Neuronal stem cell (in vitro differentiated cells): ENCODE results near the gene SLC25A46.
"Not testable (repeated sequence)": the region's sequence is repeated elsewhere in the genome, so short reads cannot be mapped to it uniquely, and the experiment has no call there.

Experiments
- DNase-seq: peaks from one replicate; pipeline ENCODE4 v3.0.0-alpha.2; 2013; ENCODE audit warnings: low spot score
- H2AFZ ChIP-seq: one replicate; pipeline ENCODE4 v1.6.1; 2013; ENCODE audit warnings: mild to moderate bottlenecking, low read length, inconsistent platforms
- H2AK5ac ChIP-seq: 2 replicates; pipeline ENCODE4 v1.6.1; 2013; ENCODE audit warnings: low read depth, mild to moderate bottlenecking, inconsistent platforms, low read length, moderate library complexity, mixed read lengths
- H2BK120ac ChIP-seq: 2 replicates; pipeline ENCODE4 v1.6.1; 2013; ENCODE audit warnings: low read depth, mild to moderate bottlenecking, inconsistent platforms, low read length, moderate library complexity, mixed read lengths
- H2BK12ac ChIP-seq: one replicate; pipeline ENCODE4 v1.6.1; 2013; ENCODE audit warnings: low read length, inconsistent platforms
- H2BK15ac ChIP-seq: 2 replicates; pipeline ENCODE4 v1.6.1; 2013; ENCODE audit warnings: mild to moderate bottlenecking, low read length, inconsistent platforms, mixed read lengths
- H2BK5ac ChIP-seq: one replicate; pipeline ENCODE4 v1.6.1; 2013; ENCODE audit warnings: inconsistent platforms, mild to moderate bottlenecking, low read length, moderate library complexity
- H3K14ac ChIP-seq: one replicate; pipeline ENCODE4 v1.6.1; 2013; ENCODE audit warnings: low read length, inconsistent platforms
- H3K18ac ChIP-seq: 2 replicates; pipeline ENCODE4 v1.6.1; 2013; ENCODE audit warnings: low read length, inconsistent platforms
- H3K23ac ChIP-seq: 2 replicates; pipeline ENCODE4 v1.6.1; 2013; ENCODE audit warnings: low read depth, mild to moderate bottlenecking, mixed read lengths, low read length, inconsistent platforms; ENCODE audit not compliant: poor library complexity
- H3K27ac ChIP-seq: replicated peaks from 3 replicates; pipeline ENCODE4 v1.5.1; 2013; ENCODE audit warnings: low read length, inconsistent platforms
- H3K27me3 ChIP-seq, 3 experiments: 2 replicates each; pipeline ENCODE4 v1.6.1; 2013; ENCODE audit warnings: low read length in 3 of 3, mild to moderate bottlenecking in 2 of 3, inconsistent platforms in 1 of 3, low read depth in 1 of 3, mixed read lengths in 1 of 3, moderate library complexity in 1 of 3; ENCODE audit not compliant: control insufficient read depth in 3 of 3, insufficient read depth in 3 of 3
- H3K36me3 ChIP-seq, 2 donors: replicated peaks in 1 of 2; 2 replicates each; pipeline ENCODE4 v1.6.1; 2013; ENCODE audit warnings: low read length in 2 of 2; ENCODE audit not compliant: control insufficient read depth in 2 of 2, insufficient read depth in 2 of 2
- H3K4ac ChIP-seq: 2 replicates; pipeline ENCODE4 v1.6.1; 2013; ENCODE audit warnings: inconsistent platforms, mild to moderate bottlenecking, low read length, moderate library complexity
- H3K4me1 ChIP-seq, 2 donors: 1 replicate in 1 of 2; 2 replicates in 1 of 2; pipeline ENCODE4 v1.6.1; 2013; ENCODE audit warnings: low read length in 2 of 2, low read depth in 1 of 2; ENCODE audit not compliant: control insufficient read depth in 2 of 2, insufficient read depth in 1 of 2
- H3K4me2 ChIP-seq: one replicate; pipeline ENCODE4 v1.6.1; 2013; ENCODE audit warnings: mild to moderate bottlenecking, low read length, inconsistent platforms; ENCODE audit not compliant: insufficient read depth, poor library complexity, severe bottlenecking
- H3K4me3 ChIP-seq, 2 donors: 2 replicates each; pipeline ENCODE4 v1.5.1; 2013; ENCODE audit warnings: low read length in 2 of 2, mild to moderate bottlenecking in 2 of 2, inconsistent platforms in 1 of 2, moderate library complexity in 1 of 2
- H3K79me1 ChIP-seq: one replicate; pipeline ENCODE4 v1.6.1; 2013; ENCODE audit warnings: low read depth, mild to moderate bottlenecking, inconsistent platforms, low read length, moderate library complexity
- H3K9ac ChIP-seq: one replicate; pipeline ENCODE4 v1.6.1; 2013; ENCODE audit warnings: mild to moderate bottlenecking, low read depth, low read length, inconsistent platforms; ENCODE audit not compliant: poor library complexity
- H3K9me3 ChIP-seq, 2 donors: replicated peaks in 1 of 2; 2 replicates each; pipeline versions ENCODE3 to v1.6.1; 2013; ENCODE audit warnings: low read length in 2 of 2, mild to moderate bottlenecking in 2 of 2, inconsistent platforms in 1 of 2, low read depth in 1 of 2, mixed read lengths in 1 of 2, moderate library complexity in 1 of 2; ENCODE audit not compliant: control insufficient read depth in 2 of 2, insufficient read depth in 1 of 2
- H4K8ac ChIP-seq: one replicate; pipeline ENCODE4 v1.6.1; 2013; ENCODE audit warnings: low read depth, mild to moderate bottlenecking, inconsistent platforms, low read length, moderate library complexity
- H4K91ac ChIP-seq: one replicate; pipeline ENCODE4 v1.6.1; 2013; ENCODE audit warnings: low read length, low read depth, mild to moderate bottlenecking, inconsistent platforms; ENCODE audit not compliant: poor library complexity
- WGBS, 2 donors: extraction: QIAGEN DNeasy Blood & Tissue Kit; methylation state at CpG; one replicate each; pipeline ENCODE4 v1.1.7; 2013; ENCODE audit warnings: missing lambda C conversion rate in 2 of 2, mixed read lengths in 1 of 2; ENCODE audit not compliant: insufficient read length in 2 of 2, insufficient replicate concordance in 1 of 2; ENCODE audit errors: extremely low coverage in 2 of 2; 5-methylcytosine and 5-hydroxymethylcytosine counted together

The SLC25A46 gene

DNA sequence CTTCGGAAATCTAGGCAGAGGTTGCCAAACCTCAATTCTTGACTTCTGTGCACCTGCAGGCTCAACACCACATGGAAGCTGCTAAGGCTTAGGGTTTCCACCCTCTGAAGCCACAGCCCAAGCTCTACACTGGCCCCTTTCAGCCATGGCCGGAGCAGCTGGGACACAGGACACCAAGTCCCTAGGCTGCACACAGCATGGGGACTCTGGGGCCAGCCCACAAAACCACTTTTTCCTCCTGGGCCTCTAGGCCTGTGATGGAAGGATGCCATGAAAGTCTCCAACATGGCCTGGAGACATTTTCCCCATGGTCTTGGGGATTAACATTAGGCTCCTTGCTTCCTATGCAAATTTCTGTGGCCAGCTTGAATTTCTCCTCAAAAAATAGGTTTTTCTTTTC lies 7.3 kb upstream of the SLC25A46 start:
- H3K23ac ChIP-seq, H3K36me3 ChIP-seq, H3K4me3 ChIP-seq, H3K79me1 ChIP-seq, H2BK120ac ChIP-seq, H3K4me2 ChIP-seq, H2AFZ ChIP-seq, H2BK15ac ChIP-seq, H3K27me3 ChIP-seq, H2AK5ac ChIP-seq, H3K9ac ChIP-seq, H3K14ac ChIP-seq, H3K4me1 ChIP-seq, H4K8ac ChIP-seq, DNase-seq, H3K27ac ChIP-seq, H2BK5ac ChIP-seq, H4K91ac ChIP-seq, H3K9me3 ChIP-seq, H2BK12ac ChIP-seq, H3K4ac ChIP-seq, H3K18ac ChIP-seq: not testable (repeated sequence)
- WGBS, 2 donors = no CpG with 5 or more reads among the region's 2 CpGs

DNA sequence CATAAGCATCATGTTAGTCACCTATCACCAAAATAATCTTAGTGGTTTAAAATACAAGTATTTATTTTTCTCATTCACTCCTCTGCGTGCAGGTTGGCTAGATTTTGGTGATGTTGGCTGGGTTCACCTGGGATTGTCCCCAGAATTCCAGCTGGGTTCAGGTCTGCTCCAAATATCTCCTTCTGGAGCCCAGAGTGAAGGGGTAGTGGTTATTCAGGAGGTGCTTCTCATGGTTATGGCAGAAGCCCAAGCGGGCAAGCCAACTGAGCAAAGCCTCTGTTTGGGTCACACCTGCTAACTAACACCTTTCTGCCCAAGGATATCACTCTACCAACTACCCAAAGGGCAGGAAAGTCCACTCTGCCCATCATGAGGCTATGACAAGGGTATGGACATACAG lies 4.7 kb upstream of the SLC25A46 start:
- no peak overlapping the region for H2BK5ac ChIP-seq
- no peak overlapping the region for H2AFZ ChIP-seq
- H4K8ac ChIP-seq = no peak overlapping the region
- H3K14ac ChIP-seq = no peak overlapping the region
- no peak overlapping the region for H3K9ac ChIP-seq
- no peak for DNase-seq
- H3K79me1 ChIP-seq = peaks cover 1% of the 10 kb centered on the region
- H3K18ac ChIP-seq = no peak overlapping the region
- no peaks in the 10 kb centered on the region for H3K36me3 ChIP-seq
- H2BK12ac ChIP-seq = no peak overlapping the region
- H4K91ac ChIP-seq = no peak overlapping the region
- H3K4me2 ChIP-seq = no peak overlapping the region
- WGBS, 2 donors = no CpG with 5 or more reads among the region's 2 CpGs
- H3K9me3 ChIP-seq = no peaks in the 10 kb centered on the region
- H3K23ac ChIP-seq = no peak overlapping the region
- H3K4me3 ChIP-seq = no peak overlapping the region
- H3K27me3 ChIP-seq = no peaks in the 10 kb centered on the region
- no peak overlapping the region for H2BK15ac ChIP-seq
- peaks cover 2 to 6% of the 10 kb centered on the region in 2 donors for H3K4me1 ChIP-seq
- H2BK120ac ChIP-seq = no peak overlapping the region
- H3K27ac ChIP-seq = no peak overlapping the region
- H2AK5ac ChIP-seq = no peak overlapping the region
- H3K4ac ChIP-seq = no peak overlapping the region

DNA sequence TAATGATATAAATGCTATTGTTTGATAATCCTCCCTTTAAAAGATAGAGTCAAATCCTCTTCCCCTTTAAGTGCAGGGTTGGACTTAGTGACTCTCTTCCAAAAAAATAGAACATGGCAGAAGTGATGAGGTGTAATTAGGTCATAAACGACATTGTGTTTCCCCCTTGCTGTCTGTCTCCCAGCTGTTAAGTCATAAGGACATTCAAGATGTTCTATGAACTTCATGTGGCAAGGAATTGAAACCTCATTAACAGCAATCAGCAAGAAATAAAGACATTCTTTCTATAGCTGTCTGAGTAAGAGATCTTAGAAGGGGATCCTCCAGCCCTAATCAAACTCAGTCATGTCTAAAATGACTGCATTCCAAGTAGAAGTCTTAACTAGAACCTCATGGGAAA lies 3.3 kb upstream of the SLC25A46 start:
- H2BK120ac ChIP-seq = no peak overlapping the region
- no peak overlapping the region for H3K27ac ChIP-seq
- no CpG with 5 or more reads among the region's 1 CpG for WGBS, 2 donors
- no peak overlapping the region for H3K4me2 ChIP-seq
- no peak overlapping the region for H3K4me3 ChIP-seq
- H3K4ac ChIP-seq = no peak overlapping the region
- H2AFZ ChIP-seq = no peak overlapping the region
- H2AK5ac ChIP-seq = no peak overlapping the region
- no peak overlapping the region for H2BK5ac ChIP-seq
- H3K9ac ChIP-seq = no peak overlapping the region
- H2BK12ac ChIP-seq = no peak overlapping the region
- no peak overlapping the region for H3K18ac ChIP-seq
- H3K14ac ChIP-seq = no peak overlapping the region
- no peak overlapping the region for H3K23ac ChIP-seq
- no peak overlapping the region for H4K8ac ChIP-seq
- no peak overlapping the region for H4K91ac ChIP-seq
- H3K79me1 ChIP-seq = peaks cover 3% of the 10 kb centered on the region
- peaks cover 2 to 6% of the 10 kb centered on the region in 2 donors for H3K4me1 ChIP-seq
- DNase-seq = no peak
- H3K27me3 ChIP-seq = no peaks in the 10 kb centered on the region
- H2BK15ac ChIP-seq = no peak overlapping the region
- no peaks in the 10 kb centered on the region for H3K36me3 ChIP-seq
- no peaks in the 10 kb centered on the region for H3K9me3 ChIP-seq

DNA sequence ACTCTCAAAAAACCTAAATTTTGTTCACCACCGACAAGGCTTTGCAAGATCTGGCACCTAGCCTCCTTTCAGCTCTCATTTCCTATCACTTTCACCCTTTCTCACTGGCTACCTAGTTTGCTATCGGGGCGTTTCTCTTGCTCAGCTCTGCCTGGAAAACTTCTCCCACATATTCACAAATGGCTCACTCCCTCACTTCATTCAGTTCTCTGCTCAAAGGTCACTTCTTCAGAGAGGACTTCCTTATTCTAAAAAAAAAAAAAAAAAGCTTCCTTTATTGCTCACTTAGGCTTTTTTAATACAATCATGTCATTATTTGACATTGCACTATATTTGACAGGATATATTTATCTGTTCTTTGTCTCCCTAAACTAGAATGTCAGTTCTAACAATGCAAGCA lies 2.1 kb upstream of the SLC25A46 start:
- H2BK15ac ChIP-seq = no peak overlapping the region
- peaks cover 3% of the 10 kb centered on the region for H3K79me1 ChIP-seq
- no CpG with 5 or more reads among the region's 3 CpGs for WGBS, 2 donors
- H4K8ac ChIP-seq = no peak overlapping the region
- no peak overlapping the region for H3K4me2 ChIP-seq
- H3K23ac ChIP-seq = no peak overlapping the region
- no peak overlapping the region for H2BK5ac ChIP-seq
- no peak overlapping the region for H2BK12ac ChIP-seq
- H2BK120ac ChIP-seq = no peak overlapping the region
- DNase-seq = no peak
- no peak overlapping the region for H3K14ac ChIP-seq
- no peak overlapping the region for H2AFZ ChIP-seq
- H3K18ac ChIP-seq = no peak overlapping the region
- H4K91ac ChIP-seq = no peak overlapping the region
- H3K36me3 ChIP-seq = no peaks in the 10 kb centered on the region
- no peak overlapping the region for H3K4me3 ChIP-seq
- no peaks in the 10 kb centered on the region for H3K27me3 ChIP-seq
- H3K4me1 ChIP-seq = peaks cover 2 to 6% of the 10 kb centered on the region in 2 donors
- no peak overlapping the region for H2AK5ac ChIP-seq
- no peak overlapping the region for H3K9ac ChIP-seq
- no peak overlapping the region for H3K4ac ChIP-seq
- H3K27ac ChIP-seq = no peak overlapping the region
- H3K9me3 ChIP-seq = no peaks in the 10 kb centered on the region
